HL-60 (cell line): Measurements from ENCODE around the gene CCND2.

Experiments
- DNase-seq, 2 experiments: peaks; one replicate each; pipeline ENCODE4 v3.0.0-alpha.2; 2010 to 2020; ENCODE audit warnings: low read depth in 1 of 2, low spot score in 1 of 2
- H3K27ac ChIP-seq: fragments of 250-450 bp; sonication (Bioruptor Pico); replicated peaks from 2 replicates; pipeline ENCODE4 v1.5.1; 2020; ENCODE audit warnings: mild to moderate bottlenecking, moderate library complexity
- H3K27me3 ChIP-seq: fragments of 250-450 bp; sonication (Bioruptor Pico); 2 replicates; pipeline ENCODE4 v1.5.1; 2021; ENCODE audit warnings: mild to moderate bottlenecking, moderate library complexity; ENCODE audit not compliant: insufficient read depth, poor library complexity, severe bottlenecking
- H3K4me3 ChIP-seq: replicated peaks from 2 replicates; pipeline ENCODE4 v1.5.1; 2011; ENCODE audit warnings: mild to moderate bottlenecking, control low read depth, low read length; ENCODE audit not compliant: insufficient read depth
- GABPA ChIP-seq: IDR thresholded peaks from 2 replicates; pipeline ENCODE4 v1.6.1; 2012; ENCODE audit warnings: low read depth
- POLR2AphosphoS5 ChIP-seq: IDR thresholded peaks from 2 replicates; pipeline ENCODE4 v1.6.1; 2012; ENCODE audit warnings: low read depth
- SPI1 ChIP-seq: IDR thresholded peaks from 2 replicates; pipeline ENCODE4 v1.6.1; 2012; ENCODE audit warnings: low read depth, mild to moderate bottlenecking, borderline replicate concordance
- TF ChIP-seq, protein P1 (sequence below): IDR thresholded peaks from 2 replicates; pipeline ENCODE4 v1.6.1; 2012; ENCODE audit warnings: low read depth; ENCODE audit not compliant: insufficient replicate concordance
- TF ChIP-seq, protein P2 (sequence below): IDR thresholded peaks from one replicate; pipeline ENCODE4 v1.5.1; 2011; ENCODE audit warnings: low read length, control low read depth, inconsistent platforms; ENCODE audit not compliant: insufficient read depth

The CCND2 gene

DNA sequence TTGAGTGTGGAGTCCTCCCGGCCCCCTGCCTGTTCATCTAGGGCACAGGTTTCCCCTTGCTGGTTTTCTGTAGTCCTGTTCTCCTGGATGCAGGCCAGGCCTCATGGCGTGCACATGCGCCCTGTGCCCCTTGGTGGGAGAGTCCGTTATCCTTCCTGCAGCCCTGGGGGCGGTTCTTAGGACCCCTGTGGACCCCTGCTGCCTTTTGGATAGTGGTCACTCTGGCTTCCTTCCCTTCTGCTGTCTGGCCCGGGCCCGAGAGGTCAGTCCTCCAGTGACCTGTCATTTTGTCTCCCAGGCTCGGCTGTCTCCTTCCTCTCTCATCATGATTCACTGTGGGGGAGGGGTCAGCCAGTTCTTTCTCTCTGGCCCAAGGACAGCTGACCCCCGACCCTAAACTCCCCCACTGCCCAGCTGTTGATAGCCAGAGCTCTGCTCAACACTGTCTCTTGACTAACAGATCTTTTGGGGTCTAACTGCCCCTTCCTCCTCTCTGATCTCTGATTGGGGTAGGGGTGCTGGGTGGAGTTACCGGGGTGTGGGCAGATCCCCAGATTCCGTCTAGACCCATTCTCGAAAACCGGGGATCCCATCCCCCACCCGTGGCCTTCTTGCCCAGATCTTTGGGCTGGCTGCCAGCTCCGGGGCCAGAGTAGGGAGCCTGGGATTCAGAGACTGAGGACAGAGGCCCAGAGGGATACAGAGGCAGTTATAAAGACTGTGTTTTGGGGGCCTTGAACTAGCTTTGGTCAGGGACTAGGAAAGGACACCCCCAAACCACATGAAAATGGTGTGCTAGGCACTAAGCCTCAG lies 7.0 kb downstream of the CCND2 start:
- H3K4me3 ChIP-seq, result no peak overlapping the region
- TF ChIP-seq GABPA (no peak), POLR2AphosphoS5 (no peak), SPI1 (no peak)
- TF ChIP-seq, protein P1, sequence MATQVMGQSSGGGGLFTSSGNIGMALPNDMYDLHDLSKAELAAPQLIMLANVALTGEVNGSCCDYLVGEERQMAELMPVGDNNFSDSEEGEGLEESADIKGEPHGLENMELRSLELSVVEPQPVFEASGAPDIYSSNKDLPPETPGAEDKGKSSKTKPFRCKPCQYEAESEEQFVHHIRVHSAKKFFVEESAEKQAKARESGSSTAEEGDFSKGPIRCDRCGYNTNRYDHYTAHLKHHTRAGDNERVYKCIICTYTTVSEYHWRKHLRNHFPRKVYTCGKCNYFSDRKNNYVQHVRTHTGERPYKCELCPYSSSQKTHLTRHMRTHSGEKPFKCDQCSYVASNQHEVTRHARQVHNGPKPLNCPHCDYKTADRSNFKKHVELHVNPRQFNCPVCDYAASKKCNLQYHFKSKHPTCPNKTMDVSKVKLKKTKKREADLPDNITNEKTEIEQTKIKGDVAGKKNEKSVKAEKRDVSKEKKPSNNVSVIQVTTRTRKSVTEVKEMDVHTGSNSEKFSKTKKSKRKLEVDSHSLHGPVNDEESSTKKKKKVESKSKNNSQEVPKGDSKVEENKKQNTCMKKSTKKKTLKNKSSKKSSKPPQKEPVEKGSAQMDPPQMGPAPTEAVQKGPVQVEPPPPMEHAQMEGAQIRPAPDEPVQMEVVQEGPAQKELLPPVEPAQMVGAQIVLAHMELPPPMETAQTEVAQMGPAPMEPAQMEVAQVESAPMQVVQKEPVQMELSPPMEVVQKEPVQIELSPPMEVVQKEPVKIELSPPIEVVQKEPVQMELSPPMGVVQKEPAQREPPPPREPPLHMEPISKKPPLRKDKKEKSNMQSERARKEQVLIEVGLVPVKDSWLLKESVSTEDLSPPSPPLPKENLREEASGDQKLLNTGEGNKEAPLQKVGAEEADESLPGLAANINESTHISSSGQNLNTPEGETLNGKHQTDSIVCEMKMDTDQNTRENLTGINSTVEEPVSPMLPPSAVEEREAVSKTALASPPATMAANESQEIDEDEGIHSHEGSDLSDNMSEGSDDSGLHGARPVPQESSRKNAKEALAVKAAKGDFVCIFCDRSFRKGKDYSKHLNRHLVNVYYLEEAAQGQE, result no peak
- TF ChIP-seq, protein P2, sequence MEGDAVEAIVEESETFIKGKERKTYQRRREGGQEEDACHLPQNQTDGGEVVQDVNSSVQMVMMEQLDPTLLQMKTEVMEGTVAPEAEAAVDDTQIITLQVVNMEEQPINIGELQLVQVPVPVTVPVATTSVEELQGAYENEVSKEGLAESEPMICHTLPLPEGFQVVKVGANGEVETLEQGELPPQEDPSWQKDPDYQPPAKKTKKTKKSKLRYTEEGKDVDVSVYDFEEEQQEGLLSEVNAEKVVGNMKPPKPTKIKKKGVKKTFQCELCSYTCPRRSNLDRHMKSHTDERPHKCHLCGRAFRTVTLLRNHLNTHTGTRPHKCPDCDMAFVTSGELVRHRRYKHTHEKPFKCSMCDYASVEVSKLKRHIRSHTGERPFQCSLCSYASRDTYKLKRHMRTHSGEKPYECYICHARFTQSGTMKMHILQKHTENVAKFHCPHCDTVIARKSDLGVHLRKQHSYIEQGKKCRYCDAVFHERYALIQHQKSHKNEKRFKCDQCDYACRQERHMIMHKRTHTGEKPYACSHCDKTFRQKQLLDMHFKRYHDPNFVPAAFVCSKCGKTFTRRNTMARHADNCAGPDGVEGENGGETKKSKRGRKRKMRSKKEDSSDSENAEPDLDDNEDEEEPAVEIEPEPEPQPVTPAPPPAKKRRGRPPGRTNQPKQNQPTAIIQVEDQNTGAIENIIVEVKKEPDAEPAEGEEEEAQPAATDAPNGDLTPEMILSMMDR, result no peak
- H3K27ac ChIP-seq, result no peak overlapping the region
- DNase-seq, result no peak
- no peaks in the 10 kb centered on the region for H3K27me3 ChIP-seq

DNA sequence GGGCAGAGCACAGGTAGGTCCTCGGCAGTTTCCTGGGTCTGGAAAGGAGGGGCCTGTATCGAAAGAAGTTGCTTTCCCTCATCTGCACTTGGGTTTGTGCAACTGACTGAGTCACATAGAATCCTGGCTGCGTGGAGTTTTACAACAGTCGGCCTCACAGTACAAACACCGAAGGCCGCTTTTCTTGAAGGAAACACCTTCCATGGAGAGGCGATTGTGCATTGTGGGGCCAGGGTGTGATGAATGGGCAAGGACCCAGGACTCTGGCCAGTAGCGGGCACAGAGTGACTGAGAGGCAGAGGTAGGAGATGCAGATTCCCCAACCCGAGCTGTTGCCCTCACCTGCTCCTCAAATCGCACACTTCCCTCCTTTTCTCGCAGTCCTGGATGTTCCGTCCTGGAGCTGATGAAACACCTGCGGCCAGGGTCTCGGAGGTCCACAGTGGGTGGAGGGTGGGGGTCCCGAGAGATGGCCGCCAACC lies 7.7 kb downstream of the CCND2 start:
- Histone ChIP-seq H3K27ac (no peak overlapping the region), H3K4me3 (no peak overlapping the region), H3K27me3 (no peaks in the 10 kb centered on the region)
- TF ChIP-seq, protein P2, result no peak
- TF ChIP-seq GABPA (no peak), SPI1 (no peak), POLR2AphosphoS5 (no peak)
- TF ChIP-seq, protein P1, result no peak
- DNase-seq, result no peak

DNA sequence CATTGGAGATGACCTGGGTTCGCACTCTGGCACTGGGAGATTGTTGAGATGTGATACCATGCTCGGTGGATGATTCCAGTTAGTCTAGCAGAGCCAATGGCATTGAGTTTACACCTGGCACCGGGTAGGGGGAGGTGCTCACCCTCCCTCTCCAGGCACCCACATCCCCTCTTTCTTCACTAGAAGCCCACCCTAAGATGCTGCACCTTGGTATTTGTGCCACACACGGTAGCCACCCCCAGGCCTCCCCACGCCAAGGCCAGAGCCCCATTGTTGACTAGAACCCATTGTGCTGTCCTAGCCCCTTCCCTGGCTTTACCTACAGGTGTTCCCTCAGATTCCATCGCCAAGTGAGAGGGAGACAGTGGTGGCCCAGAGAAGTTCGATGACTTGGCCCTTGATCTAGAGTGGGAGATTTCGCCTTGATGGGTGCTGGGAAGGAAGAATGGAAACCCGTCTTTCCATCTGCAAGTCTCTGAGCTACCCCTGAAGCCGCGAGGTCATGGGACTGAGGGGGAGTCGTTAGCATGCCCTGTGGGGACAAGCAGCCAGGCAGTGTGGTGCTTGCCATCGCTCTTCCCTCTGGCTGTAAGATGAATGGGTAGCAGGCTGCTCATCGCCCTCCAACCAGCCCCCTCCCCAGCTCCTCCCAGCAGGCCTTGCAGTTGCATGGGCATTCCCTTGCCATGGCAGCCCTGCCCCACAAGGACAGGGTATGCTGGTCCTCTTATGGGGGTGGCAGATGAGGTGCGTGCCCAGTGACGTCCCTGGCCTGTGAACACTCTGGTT lies 8.7 kb downstream of the CCND2 start:
- no peak for DNase-seq
- no peak overlapping the region for H3K27ac ChIP-seq
- H3K4me3 ChIP-seq, result no peak overlapping the region
- no peaks in the 10 kb centered on the region for H3K27me3 ChIP-seq
- TF ChIP-seq, protein P2, result no peak
- TF ChIP-seq SPI1, result no peak
- no peak for TF ChIP-seq GABPA
- TF ChIP-seq, protein P1, result no peak
- no peak for TF ChIP-seq POLR2AphosphoS5
